Femur (tissue), 1 donor: ENCODE data around the gene CBX4.
A peak's percentile ranks its signal among the peaks of the same experiment; 100 is the strongest.

Experiments
- DNase-seq: peaks from one replicate; pipeline ENCODE4 v3.0.0-alpha.2; 2017

CBX4 gene

DNA sequence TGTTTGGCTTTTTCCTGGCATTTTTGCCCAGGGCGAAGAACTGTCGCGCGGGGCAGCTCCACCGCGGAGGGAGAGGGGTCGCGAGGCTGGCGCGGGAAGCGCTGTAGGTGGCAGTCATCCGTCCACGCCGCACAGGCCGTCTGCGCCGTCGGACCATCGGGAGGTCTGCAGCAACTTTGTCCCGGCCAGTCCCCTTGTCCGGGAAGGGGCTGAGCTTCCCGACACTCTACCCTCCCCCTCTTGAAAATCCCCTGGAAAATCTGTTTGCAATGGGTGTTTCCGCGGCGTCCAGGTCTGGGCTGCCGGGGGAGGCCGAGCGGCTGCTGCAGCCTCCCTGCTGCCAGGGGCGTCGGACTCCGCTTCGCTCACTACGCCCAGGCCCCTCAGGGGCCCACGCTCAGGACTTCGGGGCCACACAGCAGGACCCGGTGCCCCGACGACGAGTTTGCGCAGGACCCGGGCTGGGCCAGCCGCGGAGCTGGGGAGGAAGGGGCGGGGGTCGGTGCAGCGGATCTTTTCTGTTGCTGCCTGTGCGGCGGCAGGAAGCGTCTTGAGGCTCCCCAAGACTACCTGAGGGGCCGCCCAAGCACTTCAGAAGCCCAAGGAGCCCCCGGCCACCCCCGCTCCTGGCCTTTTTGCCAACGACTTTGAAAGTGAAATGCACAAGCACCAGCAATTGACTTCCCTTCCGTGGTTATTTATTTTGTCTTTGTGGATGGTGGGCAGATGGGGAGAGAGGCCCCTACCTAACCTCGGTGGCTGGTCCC lies 2.3 kb upstream of the CBX4 start:
- DNase-seq: peak; percentile 44

DNA sequence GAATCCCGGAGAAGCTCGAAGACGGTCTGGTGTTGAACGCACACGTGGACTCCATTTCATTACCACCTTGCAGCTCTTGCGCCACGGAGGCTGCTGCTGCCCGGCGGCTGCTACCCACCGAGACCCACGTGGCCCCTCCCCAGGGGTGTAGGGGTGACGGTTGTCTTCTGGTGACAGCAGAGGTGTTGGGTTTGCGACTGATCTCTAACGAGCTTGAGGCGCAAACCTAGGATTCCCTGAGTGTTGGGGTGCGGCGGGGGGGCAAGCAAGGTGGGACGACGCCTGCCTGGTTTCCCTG lies 1.7 kb upstream of the CBX4 start:
- DNase-seq: no peak

DNA sequence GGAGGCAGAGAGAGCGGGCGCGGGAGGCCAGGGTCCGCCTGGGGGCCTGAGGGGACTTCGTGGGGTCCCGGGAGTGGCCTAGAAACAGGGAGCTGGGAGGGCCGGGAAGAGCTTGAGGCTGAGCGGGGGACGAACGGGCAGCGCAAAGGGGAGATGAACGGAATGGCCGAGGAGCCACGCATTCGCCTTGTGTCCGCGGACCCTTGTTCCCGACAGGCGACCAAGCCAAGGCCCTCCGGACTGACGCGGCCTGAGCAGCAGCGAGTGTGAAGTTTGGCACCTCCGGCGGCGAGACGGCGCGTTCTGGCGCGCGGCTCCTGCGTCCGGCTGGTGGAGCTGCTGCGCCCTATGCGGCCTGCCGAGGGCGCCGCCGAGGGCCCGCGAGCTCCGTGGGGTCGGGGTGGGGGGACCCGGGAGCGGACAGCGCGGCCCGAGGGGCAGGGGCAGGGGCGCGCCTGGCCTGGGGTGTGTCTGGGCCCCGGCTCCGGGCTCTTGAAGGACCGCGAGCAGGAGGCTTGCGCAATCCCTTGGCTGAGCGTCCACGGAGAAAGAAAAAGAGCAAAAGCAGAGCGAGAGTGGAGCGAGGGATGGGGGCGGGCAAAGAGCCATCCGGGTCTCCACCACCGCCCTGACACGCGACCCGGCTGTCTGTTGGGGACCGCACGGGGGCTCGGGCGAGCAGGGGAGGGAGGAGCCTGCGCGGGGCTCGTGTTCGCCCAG lies 1.2 kb upstream of the CBX4 start:
- peak; percentile 69 for DNase-seq

DNA sequence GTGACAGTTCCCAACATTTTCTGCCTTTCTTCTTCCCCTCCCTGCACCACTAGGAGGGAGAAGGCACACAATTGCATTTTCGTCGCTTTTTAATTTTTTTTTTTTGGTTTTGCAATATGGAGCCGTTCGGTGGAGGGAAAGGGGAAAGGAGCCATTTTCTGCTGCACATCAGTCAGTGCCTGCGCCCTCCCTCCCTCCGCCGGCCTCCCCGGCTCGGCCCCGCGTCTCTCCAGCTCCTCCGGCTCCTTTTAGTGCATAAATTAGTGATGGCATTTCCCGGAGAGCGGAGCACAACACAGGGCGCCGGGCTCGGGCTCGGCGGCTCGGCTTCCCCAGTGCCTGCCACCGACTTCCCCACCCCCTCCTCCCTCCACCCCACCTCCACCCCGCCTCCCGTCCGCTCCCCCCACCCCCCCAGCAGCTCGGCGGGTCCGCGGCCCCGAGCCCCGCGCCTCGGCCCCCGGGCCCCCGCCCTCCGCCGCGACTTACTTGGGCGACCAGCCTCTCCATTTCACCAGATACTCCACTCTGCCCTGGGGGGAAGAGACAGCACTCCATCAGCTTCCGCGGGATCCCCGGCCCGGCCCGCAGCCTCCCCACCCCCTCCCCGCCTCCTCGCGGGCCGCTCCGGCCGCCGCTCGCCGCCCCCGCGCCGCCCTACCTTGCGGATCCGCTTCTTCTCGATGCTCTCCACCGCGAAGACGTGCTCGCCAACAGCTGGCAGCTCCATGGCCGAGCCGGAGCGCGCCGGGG lies 542 bp downstream of the CBX4 start:
- DNase-seq: peak; percentile 73

DNA sequence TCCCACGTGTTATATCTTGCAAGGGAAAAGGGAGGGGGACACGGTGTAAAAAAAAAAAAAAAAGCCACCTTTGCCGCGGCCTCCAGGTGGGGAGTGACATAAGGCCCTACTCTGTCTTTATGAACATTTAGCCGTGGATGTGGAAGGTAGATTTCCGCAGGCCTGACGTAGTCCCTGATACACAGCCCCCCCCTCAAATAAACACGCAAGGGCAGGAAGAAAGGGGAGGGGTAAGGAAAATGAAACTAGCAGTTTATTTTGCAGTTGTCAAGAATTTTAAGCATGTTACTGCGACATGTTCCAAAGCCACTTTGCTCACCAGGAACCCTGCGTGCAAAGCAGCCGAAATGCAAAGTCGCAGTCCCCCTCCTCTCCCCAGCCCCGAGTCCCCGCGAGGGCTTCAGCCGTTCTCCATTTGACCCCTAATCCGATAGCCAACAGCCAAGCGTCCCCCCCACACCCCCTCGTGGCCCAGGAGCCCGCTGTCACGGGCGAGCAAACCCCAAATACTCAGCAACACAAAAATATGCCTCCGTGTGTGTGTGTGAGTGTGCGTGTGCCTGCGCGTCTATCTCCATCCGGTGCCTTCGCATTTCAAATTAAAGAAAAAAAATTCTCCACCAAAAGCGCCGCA lies 1.2 kb downstream of the CBX4 start:
- DNase-seq: peak; percentile 41

DNA sequence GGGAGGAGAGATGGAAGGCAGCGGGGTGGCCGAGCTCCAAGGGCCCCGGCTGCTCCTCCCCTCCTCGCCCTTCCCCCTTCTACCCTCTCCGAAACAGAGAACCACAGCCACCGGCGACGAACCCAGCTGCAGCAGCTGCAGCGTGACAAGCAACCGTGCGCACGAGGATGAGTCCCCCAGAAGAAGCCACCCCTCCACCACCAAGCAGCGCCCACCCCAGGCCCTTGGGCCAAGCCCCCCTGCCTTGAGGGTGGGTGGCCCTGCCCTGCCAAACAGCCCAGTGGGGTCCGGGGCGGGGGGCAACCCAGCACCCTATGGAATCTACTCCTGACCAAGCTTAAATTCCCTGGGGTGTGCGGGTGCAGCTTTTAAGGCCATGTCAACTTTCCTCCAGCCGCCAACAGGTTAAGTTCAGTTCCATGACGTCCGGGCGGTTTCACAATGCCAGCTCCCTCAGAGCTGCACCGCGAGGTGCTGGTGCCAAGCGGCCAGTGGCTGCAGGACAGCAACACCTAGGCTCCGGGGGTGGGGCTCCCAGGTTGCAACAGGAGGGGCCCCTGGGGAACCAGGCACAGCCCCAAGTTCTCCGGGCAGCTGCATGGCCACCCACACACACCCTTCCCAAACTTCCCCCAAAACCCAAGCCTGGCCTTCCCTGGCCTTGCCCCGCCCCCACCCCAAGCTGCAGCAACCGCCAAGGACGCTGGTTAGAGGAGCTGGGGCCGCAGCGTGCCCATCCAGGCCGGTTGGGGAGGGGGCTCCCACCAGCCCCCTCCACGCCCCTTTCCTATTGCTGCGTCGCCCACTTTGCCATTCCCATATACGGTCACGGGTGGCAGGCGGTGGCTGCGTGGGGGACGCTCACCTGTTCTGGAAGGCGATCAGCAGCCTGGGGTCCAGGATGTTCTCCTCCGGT lies 2.0 kb downstream of the CBX4 start:
- peak; percentile 79 for DNase-seq

DNA sequence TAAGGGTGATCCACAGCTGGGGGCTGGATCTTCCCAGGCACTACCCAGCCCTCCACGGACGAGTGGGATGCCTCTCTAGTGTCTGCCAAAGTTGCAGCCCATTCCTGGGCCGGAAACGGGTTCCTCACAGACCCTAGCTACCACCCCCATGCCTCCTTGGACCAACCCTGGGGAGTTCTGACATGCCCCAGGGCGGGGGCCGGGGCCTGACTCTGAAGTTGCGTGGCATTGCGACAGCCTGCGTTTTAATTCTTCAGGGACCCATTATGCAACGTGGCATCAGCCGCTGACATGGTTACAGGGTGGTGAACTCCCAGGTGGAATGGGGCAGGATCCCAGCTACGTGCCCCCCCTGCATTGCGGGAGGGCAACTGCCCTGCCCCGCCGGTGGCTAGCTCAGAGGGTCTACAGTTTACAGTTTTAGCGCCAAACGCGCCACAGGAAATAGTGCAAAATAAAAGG lies 2.7 kb downstream of the CBX4 start:
- peak; percentile 48 for DNase-seq

DNA sequence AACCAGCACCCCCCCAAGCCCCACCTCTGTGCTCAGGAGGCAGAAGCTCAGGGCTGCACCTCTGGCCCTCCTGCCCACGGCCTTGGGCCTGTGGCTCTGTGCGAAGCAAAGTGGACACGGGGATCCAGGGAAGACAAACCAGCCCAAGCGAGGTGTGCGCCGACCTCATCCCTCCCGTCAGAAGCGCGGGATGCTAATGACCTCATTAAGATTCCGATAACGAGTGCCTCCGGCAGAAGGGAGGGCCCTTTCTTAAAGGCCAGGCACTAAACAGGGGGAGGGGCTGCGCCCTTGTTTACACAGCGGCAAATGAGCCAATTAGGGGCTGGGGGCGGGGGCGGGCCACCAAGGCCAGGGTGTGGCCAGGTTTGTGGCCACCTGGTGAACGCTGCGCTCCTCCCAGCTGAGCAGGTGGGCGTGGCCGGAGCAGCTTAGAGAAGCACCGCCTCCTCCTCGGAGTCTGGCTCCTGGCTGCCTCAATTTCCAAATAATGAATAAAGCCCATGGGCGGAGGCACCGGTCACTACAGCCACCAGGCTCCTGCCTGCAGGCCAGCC lies 3.2 kb downstream of the CBX4 start:
- no peak for DNase-seq

DNA sequence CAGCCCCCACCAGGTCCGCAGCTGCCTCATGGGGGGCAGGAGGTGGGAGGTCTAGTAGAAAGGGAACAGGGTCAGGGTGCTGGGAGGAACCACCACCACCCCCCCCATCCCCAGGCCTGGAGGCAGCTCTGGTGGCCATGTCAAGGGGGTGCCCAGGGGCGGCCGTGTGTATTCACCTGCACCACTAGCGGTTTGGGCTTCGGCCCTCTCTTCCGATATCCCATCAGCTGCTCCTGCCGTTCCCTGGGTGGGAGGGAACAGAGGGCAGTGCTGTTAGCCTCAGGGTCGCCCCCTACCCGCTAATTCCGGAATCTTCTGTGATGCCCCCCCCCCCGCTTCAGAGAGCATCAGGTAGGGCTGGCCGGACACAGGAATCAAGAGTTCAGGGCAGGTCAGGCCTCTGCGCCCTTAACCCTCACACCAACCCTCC lies 3.8 kb downstream of the CBX4 start:
- no peak for DNase-seq

DNA sequence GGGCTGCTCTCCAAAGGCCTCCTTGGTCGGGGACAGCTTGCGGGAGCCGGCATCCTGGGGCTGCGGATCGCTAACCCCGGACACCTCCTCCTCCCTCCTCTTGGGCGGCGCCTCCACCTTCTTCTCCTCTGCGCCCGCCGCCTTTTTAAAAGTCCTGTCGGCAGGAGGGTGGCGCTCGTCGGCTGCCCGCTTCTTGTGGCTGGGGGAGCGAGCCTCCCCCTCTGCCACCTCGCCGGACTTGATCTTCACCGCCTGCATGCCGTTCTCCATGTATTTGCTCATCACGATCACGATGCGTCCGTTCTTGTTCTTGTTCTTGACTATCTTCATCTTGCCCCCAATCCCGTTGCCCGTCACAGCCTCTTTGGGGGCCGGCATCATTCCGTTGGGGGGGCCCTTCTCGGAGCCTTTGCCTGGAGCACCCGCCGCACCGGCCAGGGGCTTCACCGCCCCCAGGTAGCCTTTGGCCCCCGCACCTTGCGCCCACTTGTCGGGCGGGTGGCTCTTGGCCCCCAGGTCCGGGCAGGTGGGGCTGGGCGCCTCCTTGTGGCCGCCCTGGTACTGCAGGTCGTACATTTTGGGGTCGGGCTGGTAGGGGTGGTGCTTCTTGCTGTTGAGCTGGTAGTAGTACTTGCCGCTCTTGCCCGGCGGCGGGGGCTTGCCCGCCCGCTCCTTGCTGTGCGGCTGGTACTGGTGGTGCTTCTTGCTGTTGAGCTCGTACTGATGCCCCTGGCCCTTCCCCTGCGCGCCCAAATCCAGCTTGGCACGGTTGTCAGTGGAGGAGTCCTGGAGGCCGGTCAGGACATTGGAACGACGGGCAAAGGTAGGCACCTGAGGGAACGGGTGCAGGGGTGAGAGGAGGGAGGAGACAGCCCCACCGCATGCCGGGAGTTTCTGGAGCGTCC lies 4.4 kb downstream of the CBX4 start:
- DNase-seq: peak; percentile 39

DNA sequence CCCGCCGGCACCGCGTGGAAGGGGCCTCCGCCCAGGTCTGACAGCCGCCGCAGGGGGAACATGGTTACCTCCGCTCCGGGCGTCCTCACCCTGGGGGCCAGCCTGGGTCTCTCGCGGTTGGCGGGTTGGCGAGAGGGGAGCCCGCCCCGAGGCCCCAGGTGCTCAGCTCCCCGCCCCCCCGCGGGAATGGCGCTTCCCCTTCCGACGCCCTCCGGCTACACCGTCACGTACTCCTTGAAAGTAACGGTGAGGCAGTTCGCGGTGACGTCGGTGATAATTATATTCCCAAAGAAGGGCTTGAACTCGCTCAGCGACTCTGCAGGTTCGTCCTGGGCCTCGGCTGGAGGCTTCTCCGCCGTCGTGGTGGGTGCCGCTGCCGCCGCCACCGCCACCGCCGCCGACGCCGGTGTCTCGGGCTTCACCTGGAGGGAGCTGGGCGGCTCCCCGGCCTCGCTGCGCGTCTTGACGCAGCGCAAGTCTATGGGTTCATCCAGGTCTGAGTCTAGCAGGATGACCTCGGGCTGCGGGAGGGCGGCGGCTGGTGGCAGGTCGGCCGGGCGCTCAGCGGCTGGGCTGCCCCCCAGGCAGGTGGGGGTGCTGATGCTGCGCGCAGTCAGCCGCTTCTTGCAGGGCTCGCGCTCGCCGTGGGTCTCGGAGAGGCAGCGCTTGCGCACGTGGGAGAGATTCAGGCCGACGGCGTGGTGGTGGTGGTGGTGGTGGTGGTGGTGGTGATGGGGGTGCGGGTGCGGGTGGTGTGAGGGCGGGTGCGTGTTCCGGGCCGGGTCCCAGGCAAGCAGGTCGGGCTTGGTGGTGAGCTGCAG lies 5.3 kb downstream of the CBX4 start:
- peak; percentile 20 for DNase-seq

DNA sequence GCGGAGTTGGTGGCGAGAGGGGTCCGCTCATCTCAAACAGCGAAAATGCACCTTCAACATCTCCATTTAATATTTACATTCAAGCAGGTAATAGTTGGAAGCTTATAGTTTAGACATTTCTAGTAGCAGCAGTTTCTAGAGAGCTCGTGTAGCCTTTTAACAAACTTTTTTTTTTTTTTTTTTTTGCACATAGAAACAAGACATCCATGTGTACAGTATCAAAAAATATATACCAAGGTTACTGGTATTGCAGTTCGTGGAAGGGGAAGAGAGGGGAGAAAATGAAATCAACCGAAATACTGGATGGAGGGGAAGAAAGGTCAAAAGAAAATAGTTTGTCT lies 6.2 kb downstream of the CBX4 start:
- no peak for DNase-seq

DNA sequence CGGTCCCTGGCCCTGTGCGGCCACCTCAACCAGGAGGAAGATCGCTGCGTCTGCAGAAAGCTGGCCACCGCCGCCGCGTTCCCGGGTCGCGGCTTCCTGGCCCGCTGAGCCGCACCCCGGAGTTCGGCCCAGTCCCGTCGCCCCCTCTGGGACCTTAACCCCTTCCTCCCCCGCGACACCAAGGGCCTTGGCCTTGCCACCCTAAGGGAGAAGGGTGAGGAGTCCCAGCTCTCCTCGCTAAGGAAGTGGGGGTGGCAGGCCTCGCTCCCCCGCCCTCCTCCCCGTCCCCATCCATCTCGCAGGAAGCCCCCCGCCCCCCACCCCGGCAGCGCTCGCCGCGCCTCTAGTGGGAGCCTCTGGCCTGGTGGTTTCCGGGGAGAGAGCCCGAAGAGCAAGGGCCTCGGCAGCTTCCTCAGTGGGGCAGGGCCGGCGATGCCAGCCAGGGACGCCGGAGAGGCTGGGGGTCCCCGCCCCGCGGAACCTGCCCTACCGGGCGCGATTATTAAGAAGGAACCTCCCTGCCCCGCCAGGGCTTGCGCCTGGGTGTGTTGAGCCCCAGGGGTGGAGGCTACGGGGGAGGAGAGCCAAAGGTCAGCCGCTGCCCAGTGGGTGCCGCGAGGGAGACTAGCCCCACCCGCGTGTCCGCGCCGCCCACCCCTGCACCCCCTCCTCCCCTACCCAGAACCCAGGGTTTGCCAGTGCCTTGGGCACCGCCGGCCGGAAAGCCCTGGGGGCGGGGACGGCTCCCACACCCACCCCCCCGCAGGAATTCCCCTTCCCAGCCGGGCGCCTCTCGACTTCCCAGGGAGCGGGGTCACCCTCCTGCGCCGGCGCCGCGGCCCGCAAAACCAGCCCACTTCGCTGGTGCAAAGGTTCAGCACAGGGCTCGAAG lies 6.8 kb downstream of the CBX4 start:
- peak; percentile 37 for DNase-seq

DNA sequence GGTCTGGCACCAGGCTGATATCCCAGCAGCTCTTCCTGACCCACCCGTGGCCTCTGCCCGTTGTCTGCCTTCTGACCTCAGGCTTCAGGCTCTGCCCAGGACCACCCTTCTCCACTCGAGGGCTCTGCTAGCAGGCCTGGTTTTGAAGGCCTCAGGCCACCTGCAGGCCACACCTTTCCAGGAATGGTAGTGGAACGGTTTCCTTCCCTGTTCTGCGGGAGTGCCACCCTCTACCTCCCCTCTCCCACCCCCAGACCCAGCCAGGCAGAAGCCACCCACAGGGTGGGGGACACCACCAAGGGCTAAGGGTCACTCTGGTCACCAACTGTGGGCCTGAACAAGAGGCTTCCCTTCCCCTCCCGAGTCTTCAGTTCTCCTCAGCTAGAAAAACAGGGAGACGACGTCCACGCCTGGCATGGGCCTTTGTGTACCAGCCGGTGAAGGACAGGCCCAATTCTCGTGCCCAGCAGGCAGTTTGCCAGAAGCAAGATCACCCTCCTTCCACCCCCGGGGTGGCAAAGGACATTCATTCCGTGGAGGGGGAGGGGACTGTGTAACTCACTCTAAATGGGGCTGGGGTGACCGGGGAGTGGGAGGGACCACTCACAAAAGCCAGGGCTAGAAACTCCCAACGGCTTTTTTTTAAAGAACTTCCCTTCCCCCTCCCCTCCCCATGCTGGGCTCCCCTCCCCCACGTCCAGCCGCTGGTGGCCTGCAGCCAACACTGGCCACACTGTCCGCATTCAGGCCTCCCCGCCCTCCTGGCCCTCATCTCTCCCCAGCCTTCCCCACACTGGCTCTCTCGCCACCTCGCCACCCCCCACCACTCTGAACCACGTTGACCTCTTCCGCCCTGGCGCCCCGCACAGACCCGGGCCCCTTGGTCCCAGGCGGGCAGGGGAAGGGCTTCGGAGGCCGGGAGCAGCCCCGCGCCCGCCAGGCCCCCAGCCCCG lies 7.7 kb downstream of the CBX4 start:
- peak; percentile 77 for DNase-seq

DNA sequence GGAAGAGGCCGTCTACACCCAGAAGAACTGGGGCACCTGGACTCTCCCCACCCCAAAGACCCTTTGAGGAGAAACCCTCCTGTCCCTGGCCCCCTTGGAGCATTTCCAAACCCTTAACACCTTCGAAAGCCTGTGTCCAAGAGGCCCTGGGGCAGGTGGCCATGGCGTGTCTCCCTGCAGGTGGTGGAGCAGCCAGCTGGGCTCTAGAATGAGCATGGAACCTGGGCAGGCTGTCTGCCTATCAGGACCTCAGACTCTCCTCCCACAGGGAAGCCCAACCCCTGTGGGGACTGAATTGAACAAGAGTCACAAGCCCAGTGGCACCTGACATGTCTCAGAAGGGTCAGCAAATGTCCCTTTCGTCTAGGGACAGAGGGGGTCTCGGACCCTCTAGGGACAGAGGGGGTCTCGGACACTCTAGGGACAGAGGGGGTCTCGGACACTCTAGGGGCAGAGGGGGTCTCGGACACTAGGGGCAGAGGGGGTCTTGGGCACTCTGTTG lies 8.4 kb downstream of the CBX4 start:
- DNase-seq: peak; percentile 17

DNA sequence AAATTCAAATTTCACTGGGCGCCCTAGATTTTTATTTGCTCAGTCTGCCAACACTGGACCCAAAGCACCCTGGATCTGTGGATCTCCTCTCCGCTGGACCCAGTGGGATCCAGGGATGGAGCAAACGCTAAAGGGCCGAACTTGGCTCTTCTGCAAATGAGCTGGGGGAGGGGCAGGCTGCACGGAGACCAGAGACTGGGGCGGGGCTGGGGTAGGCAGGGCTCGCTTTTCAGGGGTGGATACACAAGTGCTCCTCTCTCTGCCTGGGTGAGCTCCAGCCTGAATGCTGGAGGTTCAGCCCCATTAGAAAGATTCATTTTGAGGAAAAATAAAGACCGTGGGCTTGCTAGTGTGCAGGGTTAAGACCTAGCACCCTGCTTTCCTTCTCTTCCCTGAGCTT lies 8.9 kb downstream of the CBX4 start:
- DNase-seq: no peak

DNA sequence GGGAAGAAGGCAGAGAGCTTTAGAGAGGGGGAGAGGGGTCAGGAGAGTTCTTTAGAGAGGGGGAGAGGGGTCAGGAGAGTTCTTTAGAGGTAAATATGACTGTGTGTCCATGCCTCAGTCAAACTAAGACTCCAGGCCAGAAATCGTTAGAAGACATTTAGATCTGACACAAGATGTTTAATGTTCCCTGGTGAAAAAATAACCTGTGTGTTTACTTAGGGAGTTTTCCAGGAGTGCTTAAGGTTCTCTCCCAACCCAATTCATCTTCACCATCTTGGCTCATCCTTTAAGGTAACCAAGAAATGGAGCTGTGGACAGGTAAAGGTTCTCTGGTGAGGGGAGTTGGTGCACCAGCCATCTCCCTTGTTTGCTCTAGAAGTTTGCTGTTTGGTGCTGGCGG lies 9.8 kb downstream of the CBX4 start:
- DNase-seq: no peak
